ENCODE data around the gene P2RX7. TPM values are rescaled to one million over a fixed set of nuclear protein-coding genes. Genes with fewer than 3 reads are reported as not detected.

P2RX7 gene
- total RNA-seq, 1 experiment from 2014 or later: 0.23 TPM

DNA sequence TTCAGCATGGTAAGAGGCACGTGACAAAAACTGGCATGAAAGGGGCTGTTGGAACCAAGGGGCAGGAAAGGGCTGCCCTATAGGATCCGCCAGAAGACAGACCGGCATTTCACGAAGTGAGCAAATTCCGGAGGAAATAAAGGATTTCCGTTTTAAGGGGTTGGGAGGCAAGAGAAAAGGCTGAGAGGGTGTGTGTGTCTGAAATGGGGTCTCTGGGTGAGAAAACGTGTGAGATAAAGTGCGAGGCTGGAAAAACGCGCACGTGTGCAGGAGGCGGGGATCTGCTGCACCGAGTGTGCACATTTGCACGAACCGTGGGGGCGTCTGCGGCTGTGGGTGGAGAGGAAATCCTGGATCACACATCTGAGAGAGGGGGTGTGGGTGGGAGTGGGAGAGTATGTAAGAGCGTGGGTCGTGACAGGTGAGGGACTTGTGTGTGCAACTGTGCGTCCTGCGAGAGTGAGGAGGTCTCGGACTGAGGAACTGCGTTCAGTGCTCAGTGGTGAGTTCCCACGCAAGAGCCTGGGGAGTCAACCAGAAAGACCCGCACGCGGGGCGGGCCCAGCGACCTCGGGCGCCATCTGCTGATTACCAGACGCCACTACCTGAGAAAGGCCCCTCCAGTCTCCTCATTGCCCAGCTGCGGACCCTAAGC is 37.0 kb upstream of the P2RX7 start:
- Histone ChIP-seq H3K36me3 (ENCODE audit: control insufficient read depth, insufficient read depth, low read length) (no peaks in the 10 kb centered on the region), H3K27me3 (ENCODE audit: control insufficient read depth, insufficient read depth, low read length) (peaks cover 5% of the 10 kb centered on the region), H3K27ac (ENCODE audit: low read length) (no peak overlapping the region), H3K4me3 (ENCODE audit: low read depth in 2 of 2, low read length in 2 of 2) (peak overlapping the region; percentile 23 to 49), H3K9me3 (ENCODE audit: control insufficient read depth, insufficient read depth, low read depth, low read length) (no peaks in the 10 kb centered on the region), H3K4me1 (ENCODE audit: control insufficient read depth, insufficient read depth, low read length) (no peaks in the 10 kb centered on the region; the same call in 1 of the 2 replicates)
- no TSS peak for BruUV-seq (replicated peaks)
- TF ChIP-seq SIN3A (IDR thresholded peaks at IDR 0.05; ENCODE audit: borderline replicate concordance, insufficient read depth, low read depth, low read length) (no peak), TCF7L2 (IDR thresholded peaks at IDR 0.05; ENCODE audit: low read depth, low read length) (no peak)
- TF ChIP-seq, protein P1, sequence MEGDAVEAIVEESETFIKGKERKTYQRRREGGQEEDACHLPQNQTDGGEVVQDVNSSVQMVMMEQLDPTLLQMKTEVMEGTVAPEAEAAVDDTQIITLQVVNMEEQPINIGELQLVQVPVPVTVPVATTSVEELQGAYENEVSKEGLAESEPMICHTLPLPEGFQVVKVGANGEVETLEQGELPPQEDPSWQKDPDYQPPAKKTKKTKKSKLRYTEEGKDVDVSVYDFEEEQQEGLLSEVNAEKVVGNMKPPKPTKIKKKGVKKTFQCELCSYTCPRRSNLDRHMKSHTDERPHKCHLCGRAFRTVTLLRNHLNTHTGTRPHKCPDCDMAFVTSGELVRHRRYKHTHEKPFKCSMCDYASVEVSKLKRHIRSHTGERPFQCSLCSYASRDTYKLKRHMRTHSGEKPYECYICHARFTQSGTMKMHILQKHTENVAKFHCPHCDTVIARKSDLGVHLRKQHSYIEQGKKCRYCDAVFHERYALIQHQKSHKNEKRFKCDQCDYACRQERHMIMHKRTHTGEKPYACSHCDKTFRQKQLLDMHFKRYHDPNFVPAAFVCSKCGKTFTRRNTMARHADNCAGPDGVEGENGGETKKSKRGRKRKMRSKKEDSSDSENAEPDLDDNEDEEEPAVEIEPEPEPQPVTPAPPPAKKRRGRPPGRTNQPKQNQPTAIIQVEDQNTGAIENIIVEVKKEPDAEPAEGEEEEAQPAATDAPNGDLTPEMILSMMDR (IDR thresholded peaks at IDR 0.05): peak; percentile 94
- in situ Hi-C loops (cut with HindIII; ENCODE audit: low pct_unique_long_range_greater_than_20kb, low sequenced_read_pairs): no loop called here
- intact Hi-C loops (cut with micrococcal nuclease; ENCODE audit: unreplicated experiment): loop anchor here (2.0 kb wide), 1 partner anchor 35 kb away; no protein-coding TSS in a partner anchor
- peak; percentile 96 for ATAC-seq
- ChIA-PET POLR2A (no interaction called here), CTCF (interaction anchor here (0.7 kb wide), 1 partner anchor 119 kb away, joined by 3 read pairs; no protein-coding TSS in a partner anchor)
- peak; percentile 20 for DNase-seq (ENCODE audit: low read depth, low spot score)

DNA sequence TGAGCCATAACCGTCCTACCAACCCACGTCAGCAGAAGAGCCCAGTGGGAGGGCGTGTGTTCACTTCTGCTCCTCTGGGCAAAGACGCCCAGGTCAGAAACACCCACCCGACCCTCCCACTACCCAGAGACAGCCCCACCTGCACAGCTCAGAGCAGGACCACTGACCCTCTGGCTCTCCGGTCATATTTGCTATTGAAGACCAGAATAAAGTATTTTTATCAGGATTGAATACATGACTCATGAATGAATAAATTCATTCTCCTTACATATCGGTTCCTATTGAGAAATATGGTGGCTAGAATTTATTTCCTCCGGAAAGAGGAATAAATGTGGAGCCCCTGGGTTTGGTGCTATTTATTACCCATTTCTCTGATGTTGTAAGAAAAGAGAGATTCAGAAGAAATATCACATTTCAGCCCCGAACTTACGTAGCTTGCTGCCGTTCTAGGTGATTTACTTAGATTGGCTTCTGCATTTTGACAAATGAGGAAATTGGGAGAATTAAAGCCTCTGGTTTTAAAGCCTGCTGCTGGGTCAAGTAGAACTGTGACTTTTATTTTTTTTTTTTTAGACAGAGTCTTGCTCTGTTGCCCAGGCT is 36.4 kb upstream of the P2RX7 start:
- H3K36me3 ChIP-seq (ENCODE audit: control insufficient read depth, insufficient read depth, low read length): no peaks in the 10 kb centered on the region
- H3K4me3 ChIP-seq (ENCODE audit: low read depth in 2 of 2, low read length in 2 of 2): peak overlapping the region in 1 of 2 experiments; percentile 49; a peak in 1 of 4 replicates
- no peaks in the 10 kb centered on the region; the same call in 1 of the 2 replicates for H3K4me1 ChIP-seq (ENCODE audit: control insufficient read depth, insufficient read depth, low read length)
- DNase-seq (ENCODE audit: low read depth, low spot score) (no peak), ATAC-seq (no peak; the same call in 1 of the 2 replicates)
- ChIA-PET POLR2A (interaction anchor here (0.7 kb wide), 1 partner anchor 10 kb away, joined by 3 read pairs; no protein-coding TSS in a partner anchor), CTCF (no interaction called here)
- H3K27ac ChIP-seq (ENCODE audit: low read length): no peak overlapping the region
- intact Hi-C loops (cut with micrococcal nuclease; ENCODE audit: unreplicated experiment) (loop anchor here (2.0 kb wide), 1 partner anchor 35 kb away; no protein-coding TSS in a partner anchor), in situ Hi-C loops (cut with HindIII; ENCODE audit: low pct_unique_long_range_greater_than_20kb, low sequenced_read_pairs) (no loop called here)
- no peak for TF ChIP-seq SIN3A (IDR thresholded peaks at IDR 0.05; ENCODE audit: borderline replicate concordance, insufficient read depth, low read depth, low read length)
- TF ChIP-seq, protein P1 (IDR thresholded peaks at IDR 0.05): peak; percentile 37
- no TSS peak for BruUV-seq (replicated peaks)
- no peaks in the 10 kb centered on the region for H3K9me3 ChIP-seq (ENCODE audit: control insufficient read depth, insufficient read depth, low read depth, low read length)
- H3K27me3 ChIP-seq (ENCODE audit: control insufficient read depth, insufficient read depth, low read length): peaks cover 5% of the 10 kb centered on the region

DNA sequence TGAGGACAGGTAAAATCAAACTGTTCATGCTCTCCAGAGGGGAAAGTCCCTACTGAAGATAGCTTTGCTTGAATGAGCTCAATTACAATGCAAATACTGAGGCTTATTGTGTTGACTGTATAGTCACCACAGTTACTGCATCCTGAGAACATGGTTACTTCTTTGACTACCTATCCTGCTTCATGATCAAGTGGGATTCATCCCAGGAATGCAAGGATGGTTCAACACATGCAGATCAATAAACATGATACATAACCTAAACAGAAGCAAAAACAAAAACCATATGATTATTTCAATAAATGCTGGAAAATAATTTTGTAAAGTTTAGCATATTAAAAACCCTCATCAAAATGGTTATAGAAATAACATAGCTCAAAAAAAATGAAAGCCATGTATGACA is 32.9 kb upstream of the P2RX7 start:
- BruUV-seq (replicated peaks): no TSS peak
- DNase-seq (ENCODE audit: low read depth, low spot score) (no peak), ATAC-seq (no peak)
- TF ChIP-seq, protein P1 (IDR thresholded peaks at IDR 0.05): no peak
- no peak for TF ChIP-seq TCF7L2 (IDR thresholded peaks at IDR 0.05; ENCODE audit: low read depth, low read length)
- TF ChIP-seq POLR2AphosphoS5 (IDR thresholded peaks at IDR 0.05; ENCODE audit: low read depth, low read length): no peak
- TF ChIP-seq, protein P2, sequence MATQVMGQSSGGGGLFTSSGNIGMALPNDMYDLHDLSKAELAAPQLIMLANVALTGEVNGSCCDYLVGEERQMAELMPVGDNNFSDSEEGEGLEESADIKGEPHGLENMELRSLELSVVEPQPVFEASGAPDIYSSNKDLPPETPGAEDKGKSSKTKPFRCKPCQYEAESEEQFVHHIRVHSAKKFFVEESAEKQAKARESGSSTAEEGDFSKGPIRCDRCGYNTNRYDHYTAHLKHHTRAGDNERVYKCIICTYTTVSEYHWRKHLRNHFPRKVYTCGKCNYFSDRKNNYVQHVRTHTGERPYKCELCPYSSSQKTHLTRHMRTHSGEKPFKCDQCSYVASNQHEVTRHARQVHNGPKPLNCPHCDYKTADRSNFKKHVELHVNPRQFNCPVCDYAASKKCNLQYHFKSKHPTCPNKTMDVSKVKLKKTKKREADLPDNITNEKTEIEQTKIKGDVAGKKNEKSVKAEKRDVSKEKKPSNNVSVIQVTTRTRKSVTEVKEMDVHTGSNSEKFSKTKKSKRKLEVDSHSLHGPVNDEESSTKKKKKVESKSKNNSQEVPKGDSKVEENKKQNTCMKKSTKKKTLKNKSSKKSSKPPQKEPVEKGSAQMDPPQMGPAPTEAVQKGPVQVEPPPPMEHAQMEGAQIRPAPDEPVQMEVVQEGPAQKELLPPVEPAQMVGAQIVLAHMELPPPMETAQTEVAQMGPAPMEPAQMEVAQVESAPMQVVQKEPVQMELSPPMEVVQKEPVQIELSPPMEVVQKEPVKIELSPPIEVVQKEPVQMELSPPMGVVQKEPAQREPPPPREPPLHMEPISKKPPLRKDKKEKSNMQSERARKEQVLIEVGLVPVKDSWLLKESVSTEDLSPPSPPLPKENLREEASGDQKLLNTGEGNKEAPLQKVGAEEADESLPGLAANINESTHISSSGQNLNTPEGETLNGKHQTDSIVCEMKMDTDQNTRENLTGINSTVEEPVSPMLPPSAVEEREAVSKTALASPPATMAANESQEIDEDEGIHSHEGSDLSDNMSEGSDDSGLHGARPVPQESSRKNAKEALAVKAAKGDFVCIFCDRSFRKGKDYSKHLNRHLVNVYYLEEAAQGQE (IDR thresholded peaks at IDR 0.05; ENCODE audit: insufficient read depth in 1 of 2, low read depth in 2 of 2, low read length in 1 of 2): no peak
- no peak for TF ChIP-seq SIN3A (IDR thresholded peaks at IDR 0.05; ENCODE audit: borderline replicate concordance, insufficient read depth, low read depth, low read length)
- H3K36me3 ChIP-seq (ENCODE audit: control insufficient read depth, insufficient read depth, low read length): no peaks in the 10 kb centered on the region
- no peaks in the 10 kb centered on the region for H3K9me3 ChIP-seq (ENCODE audit: control insufficient read depth, insufficient read depth, low read depth, low read length)
- ChIA-PET POLR2A (no interaction called here), CTCF (no interaction called here)
- H3K4me3 ChIP-seq (ENCODE audit: low read depth in 2 of 2, low read length in 2 of 2): no peak overlapping the region
- H3K4me1 ChIP-seq (ENCODE audit: control insufficient read depth, insufficient read depth, low read length): no peaks in the 10 kb centered on the region; the same call in 1 of the 2 replicates
- in situ Hi-C loops (cut with HindIII; ENCODE audit: low pct_unique_long_range_greater_than_20kb, low sequenced_read_pairs): no loop called here
- H3K27me3 ChIP-seq (ENCODE audit: control insufficient read depth, insufficient read depth, low read length): peaks cover 5% of the 10 kb centered on the region
- intact Hi-C loops (cut with micrococcal nuclease; ENCODE audit: unreplicated experiment): no loop called here
- H3K27ac ChIP-seq (ENCODE audit: low read length): no peak overlapping the region

Measured in Panc1 (cell line).